Measurements from ENCODE around the gene PRR22.

DNA sequence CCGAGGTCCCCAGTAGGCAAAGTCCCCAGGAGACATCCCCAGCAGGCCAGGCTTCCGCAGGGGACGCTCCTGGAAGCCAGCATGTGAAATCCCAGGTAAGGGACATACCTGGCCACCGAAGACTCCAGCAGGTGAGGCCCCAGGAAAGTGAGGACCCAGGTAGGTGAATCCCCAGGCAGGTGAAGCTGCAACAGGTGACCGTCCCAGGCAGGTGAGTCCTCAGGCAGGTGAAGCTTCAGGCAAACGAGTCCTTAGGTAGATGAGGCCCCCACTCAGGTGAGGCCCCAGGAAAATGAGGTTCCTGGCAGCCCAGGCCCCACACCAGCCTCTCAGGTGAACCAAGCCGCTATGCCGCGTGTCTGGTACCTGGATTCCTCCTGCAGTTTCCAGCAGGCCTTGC lies 46.6 kb upstream of the PRR22 start:
- TF ChIP-seq CTCF (conservative IDR thresholded peaks at IDR 0.05; ENCODE audit: low read depth, low read length) (no peak), EZH2 (IDR thresholded peaks at IDR 0.05; ENCODE audit: low read length, unreplicated experiment) (no peak), EZH2phosphoT487 (IDR thresholded peaks at IDR 0.05; ENCODE audit: borderline replicate concordance, low read length) (no peak)
